Activated effector memory CD4-positive, alpha-beta T cell treated with Interleukin-2 at 50 U/mL for 16 hours (primary cell): Measurements from ENCODE around the gene ZNF597.

ENCODE experiments used
- DNase-seq: peaks from one replicate; pipeline ENCODE4 v3.0.0-alpha.2; 2020

ZNF597 gene, protein sequence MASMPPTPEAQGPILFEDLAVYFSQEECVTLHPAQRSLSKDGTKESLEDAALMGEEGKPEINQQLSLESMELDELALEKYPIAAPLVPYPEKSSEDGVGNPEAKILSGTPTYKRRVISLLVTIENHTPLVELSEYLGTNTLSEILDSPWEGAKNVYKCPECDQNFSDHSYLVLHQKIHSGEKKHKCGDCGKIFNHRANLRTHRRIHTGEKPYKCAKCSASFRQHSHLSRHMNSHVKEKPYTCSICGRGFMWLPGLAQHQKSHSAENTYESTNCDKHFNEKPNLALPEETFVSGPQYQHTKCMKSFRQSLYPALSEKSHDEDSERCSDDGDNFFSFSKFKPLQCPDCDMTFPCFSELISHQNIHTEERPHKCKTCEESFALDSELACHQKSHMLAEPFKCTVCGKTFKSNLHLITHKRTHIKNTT

DNA sequence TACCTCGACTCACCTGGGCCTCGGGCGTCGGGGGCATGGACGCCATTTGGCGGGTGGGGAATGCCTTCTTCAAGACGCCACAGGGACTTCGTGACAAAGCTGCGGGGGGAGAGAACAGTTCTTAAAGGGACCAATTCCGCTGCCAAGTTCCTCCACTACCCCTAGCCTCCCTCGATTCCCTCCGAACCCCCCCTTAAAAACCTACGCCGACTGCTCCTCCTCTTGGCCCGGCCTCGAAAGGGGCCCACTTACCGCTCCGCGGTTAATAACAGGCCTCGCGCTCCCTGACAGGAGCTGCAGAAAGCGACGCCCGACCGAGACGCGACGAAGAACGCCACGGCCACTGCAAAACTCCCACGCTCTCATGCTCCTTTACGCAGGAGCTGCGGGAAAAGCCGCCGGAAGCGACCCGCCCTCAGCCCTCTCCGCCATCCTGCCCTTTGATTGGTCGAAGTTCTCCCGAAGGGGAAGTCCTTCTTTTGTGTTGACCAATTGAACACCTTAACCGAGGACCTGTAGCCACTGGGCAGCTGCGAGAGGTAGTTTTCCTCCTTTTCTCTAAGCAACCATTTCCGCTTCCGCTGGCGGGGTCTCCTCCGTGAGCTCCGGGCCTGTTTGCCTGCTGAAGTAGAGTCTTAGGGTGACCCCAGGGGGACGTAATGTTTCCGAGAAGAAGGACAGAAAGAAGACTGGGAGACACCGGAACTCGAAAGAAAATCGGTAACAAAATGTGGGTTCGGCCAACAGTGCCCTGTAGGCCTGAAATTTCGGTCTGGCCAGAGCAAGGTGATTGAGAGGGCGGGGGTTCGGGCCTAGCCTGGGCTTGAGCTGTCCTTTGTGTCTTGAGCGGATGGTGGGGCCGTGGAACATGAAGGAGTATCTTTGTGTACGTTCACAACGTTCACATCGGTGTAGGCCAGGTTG lies at the start of gene ZNF597, which contains the start of gene NAA60:
Gene ZNF597, minus strand, starts transcription at position 397 of the 924 bp plus-strand sequence. Its CDS starts 351 bp downstream, at position 46.
Gene NAA60, plus strand, starts transcription at position 573 of the 924 bp plus-strand sequence. CDS start 32,548 bp downstream, outside the sequence.
- DNase-seq = peak; percentile 68

DNA sequence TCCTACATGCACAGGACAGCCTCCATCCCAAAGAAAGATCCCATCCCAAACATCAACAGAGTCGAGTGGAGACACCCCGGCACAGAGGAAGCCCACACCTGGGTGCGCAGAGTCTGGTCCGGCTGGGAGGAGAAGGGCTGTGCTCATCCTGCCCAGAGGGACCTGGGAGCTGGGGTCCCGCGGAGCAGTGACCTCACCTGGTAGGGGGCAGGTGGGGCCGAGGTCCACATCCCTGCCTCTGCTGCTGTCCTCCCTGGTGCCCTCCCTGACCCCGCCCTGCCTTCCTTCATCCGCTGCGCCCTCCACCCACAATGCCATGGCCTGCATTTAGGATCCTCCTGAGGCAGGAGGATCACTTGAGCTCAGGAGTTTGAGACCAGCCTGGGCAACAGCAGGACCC lies 49.1 kb upstream of the ZNF597 start:
- DNase-seq = no peak

DNA sequence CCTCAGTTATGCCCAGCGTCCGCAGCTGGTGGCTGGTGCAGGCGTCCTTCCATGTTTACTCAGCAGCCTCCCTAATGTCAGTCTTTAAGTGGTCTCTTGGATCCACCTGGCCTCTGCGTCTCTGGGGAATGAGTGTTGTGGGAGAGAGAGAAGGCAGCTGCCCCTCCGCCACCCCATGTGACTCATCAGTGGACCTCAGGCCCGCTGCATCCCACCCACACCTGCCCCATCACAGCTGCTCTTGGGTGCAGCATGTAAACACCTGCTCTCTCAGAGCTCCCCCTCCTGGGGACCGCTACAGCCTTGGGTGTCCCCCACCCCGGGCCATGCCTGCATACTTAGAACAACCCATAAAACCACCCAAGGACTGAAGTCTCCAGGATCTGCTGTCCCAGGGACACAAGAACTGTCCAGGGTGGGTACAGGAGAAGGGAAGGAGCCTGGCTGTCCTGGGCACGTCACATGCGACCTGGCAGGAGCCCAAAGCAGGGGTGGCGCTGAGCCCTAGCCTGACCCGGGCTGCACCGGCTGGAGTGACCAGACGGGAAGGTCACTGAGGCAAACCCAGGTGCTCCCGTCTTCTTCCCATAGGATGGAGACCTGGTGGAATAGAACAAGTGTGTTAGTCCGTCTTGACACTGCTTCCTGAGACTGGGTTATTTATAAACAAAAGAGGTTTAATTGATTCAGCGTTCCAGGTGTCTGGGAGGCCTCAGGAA lies 47.8 kb upstream of the ZNF597 start:
- DNase-seq = no peak

DNA sequence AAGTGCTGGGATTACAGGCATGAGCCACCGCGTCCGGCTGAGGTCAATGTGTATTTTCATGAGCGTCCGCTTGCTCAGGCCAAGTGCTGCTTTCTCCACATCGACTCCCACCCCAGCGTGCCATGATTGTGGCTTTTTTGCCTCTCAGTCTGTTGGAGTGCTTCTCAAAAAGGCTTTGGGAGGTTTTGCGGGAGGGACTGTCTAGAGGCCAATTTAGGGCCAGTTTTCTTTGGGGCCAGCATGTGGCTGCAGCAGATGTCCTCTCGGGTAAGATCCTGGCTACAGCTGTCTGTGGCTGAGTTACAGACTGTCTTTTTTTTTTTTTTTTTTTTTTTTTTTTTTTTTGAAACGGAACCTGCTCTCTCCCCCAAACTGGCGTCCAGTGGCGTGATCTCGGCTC lies 45.5 kb upstream of the ZNF597 start:
- DNase-seq = no peak

DNA sequence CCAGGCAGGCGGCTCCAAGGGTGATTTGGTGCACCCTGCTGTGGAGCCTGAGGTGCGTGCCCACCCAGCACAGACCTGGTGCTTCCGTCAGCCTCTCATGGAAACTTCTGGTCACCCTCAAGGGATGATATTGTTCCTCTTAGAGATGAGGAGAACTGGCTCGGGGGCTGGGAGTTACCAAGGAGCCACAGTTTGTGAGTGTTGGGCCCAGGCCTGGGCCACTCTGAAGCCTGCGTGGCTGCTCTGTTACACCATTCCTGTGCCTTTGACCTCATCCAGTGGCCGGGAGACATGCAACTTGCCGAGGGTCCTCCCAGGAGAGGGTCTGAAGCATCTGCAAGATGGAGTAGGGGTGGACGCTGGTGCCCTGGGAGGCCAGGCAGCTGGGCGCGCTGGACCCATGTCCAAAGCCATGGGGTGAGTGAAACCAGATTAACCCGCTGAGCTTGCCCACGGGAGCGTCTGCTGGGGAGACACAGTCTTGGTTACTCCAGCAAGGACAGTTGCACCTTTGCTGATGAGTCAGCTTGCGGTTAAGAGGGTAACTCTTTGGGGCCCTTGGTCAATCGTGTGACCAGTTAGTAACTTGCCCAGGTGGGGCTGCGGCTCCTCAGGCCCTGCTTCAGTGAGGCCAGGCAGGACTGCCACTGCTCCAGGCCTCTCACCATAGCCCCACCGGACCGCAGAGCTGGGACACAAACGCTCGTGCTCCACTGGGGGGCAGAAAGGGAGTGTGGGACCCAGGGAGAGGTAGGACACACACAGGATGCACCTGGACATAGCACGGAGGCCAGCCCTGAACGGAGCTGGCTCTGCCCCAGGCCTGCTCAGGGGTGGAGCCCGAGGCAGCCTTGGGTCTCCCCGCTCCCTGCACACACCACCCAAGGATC lies 44.5 kb upstream of the ZNF597 start:
- no peak for DNase-seq

DNA sequence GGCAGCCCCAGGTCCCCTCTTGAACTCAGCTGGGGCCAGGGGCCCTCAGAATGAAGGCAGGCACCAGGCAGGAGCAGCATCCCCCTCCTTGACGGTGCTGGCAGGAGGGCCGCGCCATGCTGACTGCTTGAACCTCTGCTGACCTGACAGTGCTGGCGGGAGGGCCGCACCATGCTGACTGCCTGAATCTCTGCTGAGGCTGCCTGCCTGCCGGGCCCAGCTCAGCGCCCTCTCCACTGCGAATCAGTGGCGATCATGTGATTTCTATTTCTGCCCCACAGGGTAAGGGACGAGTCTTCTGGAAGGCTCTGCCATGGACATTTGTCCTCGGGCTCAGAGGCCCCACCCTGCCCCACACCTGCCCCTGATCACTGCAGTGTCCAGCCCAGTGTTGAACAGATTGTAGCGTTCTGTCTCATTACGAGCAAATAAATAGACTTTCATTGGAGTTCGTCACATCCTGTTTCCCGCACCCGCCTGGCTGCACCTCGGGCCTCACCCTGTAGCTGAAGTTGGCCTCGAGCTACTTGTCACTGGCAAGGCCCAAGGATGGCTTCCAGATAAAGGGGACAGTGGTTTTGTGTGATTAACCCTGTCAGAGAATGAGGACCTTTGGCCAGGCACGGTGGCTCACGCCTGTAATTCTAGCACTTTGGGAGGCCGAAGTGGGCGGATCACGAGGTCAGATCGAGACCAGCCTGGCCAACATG lies 43.4 kb upstream of the ZNF597 start:
- DNase-seq = no peak

DNA sequence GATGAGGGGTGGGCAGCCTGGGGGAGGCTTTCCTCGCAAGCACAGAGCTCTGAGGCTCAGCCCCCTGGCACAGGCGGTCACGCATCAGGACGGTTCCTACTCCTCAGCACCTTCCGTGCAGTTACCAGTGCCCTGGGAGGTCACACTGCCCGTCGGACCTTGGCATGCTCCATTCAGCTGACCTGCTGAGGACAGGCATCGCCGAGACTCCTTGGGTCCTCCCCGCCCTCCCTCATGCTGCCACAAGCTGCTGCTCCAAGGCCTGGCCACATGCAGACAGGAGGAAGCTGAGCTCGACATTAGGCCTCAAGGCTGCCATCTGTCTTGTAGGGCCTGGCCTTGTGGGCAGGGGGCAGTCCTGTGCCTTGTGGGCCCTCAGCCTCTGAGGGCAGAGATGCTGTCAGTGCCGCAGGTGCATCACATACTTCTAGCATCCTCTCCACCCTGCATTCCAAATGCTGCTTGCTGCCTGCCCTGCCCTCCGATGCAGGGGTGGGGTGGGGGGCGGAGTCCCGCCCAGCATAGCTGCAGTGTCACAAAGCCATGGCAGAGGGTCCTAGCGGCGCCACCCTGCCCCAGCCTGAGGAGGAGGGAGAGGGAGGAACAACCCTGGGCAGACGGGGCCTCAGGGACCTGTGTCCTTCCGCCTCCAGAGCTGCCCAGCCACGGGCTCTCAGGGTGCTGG lies 42.7 kb upstream of the ZNF597 start:
- DNase-seq = no peak

DNA sequence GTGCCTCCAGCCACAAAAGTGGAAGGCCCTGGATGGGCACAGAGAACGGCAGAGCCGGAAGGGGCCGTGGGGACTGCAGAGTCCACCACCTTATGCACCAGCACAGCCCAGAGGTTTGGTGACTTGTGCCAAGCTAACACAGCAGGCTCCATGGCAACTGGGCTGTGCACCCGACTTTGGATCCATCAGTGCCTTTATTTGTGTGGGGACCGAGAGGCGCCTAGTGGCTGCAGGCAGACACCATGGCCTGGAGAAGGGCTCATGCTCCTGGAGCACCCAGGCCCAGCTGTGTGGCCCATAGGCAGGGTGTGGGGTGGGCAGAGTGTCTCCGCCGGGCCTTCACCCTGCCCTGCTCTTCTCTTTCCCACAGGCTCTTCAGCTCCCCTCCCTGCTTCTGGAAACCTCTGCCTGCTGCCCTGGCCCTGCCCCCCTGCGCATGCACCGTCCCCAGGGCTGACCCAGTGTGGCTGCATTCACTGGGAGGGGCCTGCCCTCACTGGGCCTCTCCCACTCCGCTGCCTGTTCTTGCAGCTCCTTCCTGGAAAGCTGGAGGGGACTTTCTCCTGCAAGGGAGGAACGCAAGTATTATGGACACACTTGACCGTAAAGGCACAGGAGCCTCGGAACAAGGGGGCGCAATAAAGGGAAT lies 41.9 kb upstream of the ZNF597 start:
- no peak for DNase-seq

DNA sequence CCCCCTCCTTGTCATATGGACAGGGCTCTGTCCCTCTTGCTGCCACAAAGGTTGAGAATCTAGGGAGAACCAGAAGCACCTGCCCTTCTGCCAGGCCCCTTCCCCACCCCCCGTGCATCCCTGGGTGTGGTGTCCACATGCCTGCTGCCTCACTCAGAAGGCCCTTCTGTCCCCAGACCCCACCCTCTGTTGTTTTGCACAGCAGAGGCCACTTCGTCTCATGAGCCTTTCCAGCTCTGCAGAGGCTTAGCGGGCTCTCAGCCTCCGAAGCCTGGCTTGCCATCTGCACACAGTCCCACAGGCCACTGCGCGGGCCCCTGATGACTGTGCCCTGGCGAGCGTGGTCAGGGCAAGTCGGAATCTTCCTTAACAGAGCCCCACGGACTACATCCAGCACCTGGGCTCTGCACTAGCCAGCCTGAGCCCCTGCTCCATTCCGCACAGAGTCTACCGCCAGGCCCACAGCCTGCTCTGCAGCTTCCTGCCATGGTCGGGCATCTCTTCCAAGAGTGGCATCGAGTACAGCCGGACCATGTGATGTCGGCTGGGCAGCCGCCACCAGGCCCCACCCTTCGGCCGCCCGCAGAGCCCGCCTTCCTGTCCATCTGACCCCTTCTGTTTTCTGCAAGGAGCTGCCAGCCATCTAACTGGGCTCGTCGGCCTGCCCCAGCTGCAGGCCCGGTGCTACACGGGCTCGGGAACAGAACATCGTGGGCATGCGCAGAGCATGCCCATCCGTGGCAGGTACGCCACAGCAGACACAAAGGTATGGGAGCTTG lies 41.2 kb upstream of the ZNF597 start:
- no peak for DNase-seq

DNA sequence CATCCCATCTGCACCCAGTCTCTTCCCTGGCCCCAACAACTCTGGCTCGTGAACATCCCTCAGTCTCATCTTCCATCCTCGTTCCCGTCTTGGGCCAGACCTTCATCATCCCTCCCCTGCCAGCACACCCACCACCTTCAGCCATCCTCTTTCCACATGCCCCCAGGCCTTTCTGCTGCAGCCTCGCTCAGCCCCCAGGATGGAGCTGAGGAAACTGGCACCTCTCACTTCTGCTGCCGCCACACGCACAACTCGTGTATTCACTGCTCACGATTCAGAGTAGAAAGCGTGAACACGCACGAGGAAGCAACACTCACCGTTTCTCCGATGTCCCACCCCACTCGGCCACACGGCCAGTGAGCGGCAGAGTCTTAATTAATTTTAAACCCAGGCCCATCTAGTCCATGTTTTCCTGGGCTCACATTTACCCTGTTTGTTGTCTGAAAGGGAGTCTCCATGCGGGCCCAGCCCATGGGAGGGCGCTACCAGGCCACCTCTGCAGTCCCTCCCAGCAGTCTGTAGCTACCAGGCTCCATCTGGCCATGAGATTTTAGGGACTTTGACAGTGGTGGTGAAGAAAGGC lies 39.4 kb upstream of the ZNF597 start:
- DNase-seq = no peak

DNA sequence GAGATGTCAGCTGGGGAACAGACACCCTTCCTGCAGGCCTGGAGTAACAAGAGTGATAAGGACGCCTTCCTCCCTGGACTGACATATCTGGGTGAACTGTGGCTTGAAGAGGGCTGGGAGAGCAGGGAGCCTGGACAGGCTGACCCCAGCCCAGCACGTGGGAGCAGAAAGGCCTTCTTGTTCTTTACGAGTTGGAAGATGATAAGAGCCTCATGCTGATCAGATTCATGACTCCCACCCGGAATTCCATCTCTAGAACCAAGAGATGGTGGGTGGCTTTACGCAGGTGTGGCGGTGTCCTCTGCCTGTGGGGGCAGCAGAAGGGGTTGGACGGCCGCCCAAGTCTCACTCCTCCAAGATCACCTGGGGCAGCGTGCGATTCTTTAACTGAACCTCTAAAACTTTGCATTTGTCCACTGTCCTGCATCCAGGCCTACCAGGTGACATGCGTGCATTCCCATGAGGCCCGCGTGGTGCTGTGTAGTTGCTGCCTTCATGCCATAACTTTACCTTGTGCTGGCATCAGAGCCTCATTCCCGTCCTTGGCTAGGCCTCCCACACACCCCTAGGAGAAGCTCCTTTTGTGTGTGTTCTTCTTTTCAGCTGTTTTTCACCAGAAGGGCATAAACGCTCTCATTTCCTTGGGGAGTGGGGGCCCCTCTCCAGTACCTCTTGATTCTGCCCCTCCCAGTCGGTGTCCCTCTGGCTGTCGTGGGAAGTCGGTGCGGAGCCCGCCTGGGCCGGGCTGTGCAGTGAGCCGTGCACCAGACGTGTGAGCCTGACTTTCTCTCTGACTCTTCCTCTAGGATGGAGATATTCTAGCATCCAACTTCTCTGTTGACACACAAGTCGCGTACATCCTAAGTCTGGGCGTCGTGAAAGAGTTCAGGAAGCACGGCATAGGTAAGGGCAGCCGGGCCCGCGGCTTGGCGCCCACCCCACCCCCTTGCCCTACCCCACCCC lies 38.7 kb upstream of the ZNF597 start:
- DNase-seq = no peak

DNA sequence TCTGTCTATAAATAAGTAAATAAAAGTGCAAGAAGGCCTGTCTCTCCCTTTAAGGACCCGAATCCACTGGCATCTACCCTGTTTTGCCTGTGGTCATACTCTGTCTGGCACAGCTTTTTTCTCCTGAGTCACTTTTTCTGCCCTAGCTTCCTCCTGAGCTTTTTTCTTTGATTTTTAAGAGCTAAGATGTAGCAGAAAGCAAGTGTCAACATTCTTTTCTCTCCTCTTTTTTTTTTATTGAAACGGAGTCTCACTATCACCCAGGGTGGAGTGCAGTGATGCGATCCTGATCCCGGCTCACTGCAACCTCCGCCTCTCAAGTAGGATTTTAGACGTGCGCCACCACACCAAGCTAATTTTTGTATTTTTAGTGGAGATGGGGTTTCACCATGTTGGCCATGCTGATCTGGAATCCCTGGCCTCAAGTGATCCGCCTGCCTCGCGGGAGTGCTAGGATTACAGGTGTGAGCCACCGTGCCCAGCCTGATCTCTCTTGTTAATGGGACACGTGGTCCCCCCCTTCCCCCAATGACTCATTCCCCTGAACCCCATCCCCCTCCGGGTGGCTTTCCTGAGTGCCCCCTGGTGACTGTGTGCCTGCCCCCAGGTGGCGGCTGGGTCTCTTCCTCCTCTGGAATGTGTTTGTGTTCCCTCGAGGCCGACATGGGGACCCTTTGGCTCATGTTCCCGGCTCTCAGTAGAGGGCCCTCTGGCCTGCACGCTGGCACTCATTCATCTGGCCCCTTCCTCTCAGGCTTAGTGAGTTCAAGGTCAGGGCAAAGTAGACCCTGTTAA lies 37.8 kb upstream of the ZNF597 start:
- DNase-seq = no peak

DNA sequence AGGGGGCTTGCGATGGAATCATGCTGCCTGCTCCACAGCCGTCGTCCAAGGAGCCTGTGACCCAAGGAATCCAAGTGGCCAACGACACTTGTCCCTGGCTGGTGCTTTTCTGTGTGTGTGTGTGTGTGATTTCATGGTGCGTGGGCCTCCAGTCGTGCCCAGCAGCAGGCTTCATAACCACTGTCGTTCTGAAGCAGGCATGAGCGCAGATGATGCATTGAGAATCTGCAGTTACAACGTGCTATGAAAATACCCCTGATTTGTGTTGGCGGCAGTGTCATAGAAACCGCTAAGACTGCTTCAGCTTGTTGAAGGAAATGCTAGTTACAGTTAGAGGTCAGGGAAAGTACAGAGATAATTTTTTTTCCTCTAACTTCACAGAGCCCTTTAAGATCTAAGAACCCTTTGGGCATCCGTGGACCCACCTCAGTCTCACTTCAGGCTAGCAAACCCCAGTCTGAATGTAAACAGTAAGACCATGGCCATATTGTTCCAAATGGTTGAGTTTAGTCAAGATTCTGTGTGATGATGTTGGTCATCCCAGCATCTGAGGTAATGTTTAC lies 36.4 kb upstream of the ZNF597 start:
- DNase-seq = no peak

DNA sequence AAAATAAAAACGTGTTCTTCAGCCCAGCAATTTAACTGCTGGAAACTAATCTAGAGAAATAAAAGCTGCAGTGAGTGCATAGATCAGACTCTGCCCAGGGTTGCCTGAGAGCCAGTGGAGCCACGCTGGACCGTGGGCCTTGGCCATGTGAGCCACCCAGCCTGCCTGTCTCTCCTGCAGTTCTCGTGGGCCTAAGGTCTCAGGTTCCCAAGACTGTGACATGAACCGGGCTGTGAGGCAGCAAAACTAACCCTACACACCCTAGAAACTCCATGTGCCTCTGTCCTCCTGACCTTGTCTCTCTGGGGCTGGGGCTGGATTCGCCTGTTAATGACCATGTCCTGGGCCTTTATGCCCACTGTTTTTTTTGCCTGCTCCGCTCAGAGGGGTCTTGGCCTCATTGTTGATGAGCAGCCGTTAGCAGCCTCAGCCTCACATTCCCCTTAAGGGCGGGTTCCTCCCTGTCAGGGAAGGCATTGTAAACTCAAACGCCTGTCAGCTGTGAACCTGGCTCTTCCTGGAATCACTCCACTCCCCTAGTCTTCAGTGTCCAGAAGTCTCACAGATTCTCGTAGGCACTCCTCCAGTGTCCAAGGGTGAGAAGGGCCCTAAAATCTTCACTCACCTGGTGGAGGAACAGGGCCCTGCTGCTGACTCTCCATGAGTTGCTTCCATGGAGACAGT lies 35.1 kb upstream of the ZNF597 start:
- DNase-seq = no peak

DNA sequence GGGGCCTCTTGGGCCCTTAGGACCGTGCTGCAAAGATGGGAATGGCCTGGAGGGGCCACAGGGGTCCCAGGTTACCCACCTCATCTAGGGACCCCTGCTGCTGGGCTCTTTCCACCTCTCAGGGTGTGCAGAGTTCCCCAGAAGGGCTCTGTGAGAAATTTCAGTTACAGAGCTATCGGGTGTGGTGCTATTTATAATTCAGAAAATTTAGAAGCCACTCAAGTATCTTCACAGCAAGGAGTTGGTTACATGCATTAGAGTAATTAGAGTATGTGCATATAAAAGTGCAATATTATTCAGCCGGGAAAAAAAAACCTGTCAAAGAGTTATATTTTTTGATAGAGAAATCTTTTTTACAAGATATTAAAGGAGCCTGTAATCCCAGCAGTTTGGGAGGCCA lies 33.1 kb upstream of the ZNF597 start:
- no peak for DNase-seq
